Neuron (in vitro differentiated cells): ENCODE measurements around the gene PARP8.
A peak's percentile ranks its signal among the peaks of the same experiment; 100 is the strongest.
"Not testable (repeated sequence)": the region's sequence is repeated elsewhere in the genome, so short reads cannot be mapped to it uniquely, and the experiment has no call there.

Experiments used
- H2AFZ ChIP-seq: one replicate; pipeline ENCODE4 v1.6.1; 2013; ENCODE audit warnings: low read depth, mild to moderate bottlenecking, inconsistent platforms, low read length, moderate library complexity
- H3K27me3 ChIP-seq: one replicate; pipeline ENCODE4 v1.6.1; 2013; ENCODE audit warnings: low read length; ENCODE audit not compliant: insufficient read depth
- H3K36me3 ChIP-seq: one replicate; pipeline ENCODE4 v1.6.1; 2013; ENCODE audit warnings: low read length; ENCODE audit not compliant: insufficient read depth
- H3K4me1 ChIP-seq: one replicate; pipeline ENCODE4 v1.6.1; 2013; ENCODE audit warnings: low read length; ENCODE audit not compliant: insufficient read depth
- H3K4me3 ChIP-seq: 2 replicates; pipeline ENCODE4 v1.5.1; 2013; ENCODE audit warnings: mild to moderate bottlenecking, low read length, moderate library complexity
- H3K9me3 ChIP-seq: one replicate; pipeline ENCODE4 v1.6.1; 2013; ENCODE audit warnings: low read length

PARP8 gene

DNA sequence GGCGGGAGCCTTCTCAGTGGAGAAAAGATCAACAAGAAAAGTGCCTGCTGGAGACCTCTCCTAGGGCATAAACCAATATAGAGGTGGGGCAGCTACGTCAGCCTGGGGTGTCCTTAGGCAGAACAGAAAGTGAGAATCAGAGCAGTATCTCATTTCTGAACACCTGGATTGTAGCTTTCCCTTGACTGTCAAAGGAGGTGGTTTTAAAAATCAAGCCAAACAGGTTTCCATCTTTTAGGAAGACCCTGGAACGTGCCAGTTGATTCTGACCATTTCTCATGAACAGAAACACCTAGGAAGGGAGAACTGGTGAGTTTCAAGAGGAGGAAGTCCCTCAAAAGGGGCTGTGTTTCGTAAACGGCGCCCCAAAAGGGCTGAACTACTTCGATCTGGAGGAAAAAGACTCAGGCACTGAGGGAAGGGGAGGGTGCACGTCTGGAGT lies 655 bp upstream of the PARP8 start:
- not testable (repeated sequence) for H3K36me3 ChIP-seq, H3K4me1 ChIP-seq, H2AFZ ChIP-seq, H3K27me3 ChIP-seq, H3K9me3 ChIP-seq
- peak overlapping the region; percentile 94 for H3K4me3 ChIP-seq

DNA sequence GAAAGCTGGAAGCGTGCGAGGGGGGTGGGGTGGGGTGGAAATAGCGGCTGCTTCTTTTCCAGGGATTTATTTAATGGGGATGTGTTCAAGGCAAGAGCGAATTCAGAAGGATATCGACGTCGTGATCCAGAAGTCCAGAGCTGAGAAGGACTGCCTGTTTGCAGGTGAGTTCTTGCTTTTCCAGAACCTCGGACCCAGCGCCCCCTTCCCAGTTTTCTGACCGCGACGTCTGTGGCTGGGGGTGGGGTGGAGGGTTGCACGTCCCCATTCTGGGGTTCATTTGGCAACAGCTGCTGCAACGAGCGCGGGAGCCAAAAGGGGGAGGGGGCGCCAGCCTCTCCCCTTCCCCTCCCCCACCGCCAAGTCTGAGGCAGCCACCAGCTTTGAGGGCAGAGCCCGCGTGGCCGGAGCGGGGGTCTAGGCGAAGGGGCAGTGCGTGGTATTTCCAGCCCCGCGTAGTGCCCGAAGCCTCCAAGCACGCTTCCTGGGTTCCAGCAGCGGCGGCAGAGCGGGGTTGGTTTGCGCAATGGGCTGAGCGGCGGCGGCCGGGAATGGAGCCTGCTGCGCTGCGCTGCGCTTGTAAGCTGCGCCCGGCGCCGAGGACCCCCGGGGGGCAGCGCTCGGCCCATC lies 701 bp downstream of the PARP8 start:
- Histone ChIP-seq H2AFZ (peak overlapping the region; percentile 81), H3K4me1 (peaks cover 6% of the 10 kb centered on the region), H3K36me3 (no peaks in the 10 kb centered on the region), H3K27me3 (peaks cover 3% of the 10 kb centered on the region), H3K9me3 (no peaks in the 10 kb centered on the region), H3K4me3 (peak overlapping the region; percentile 94)

DNA sequence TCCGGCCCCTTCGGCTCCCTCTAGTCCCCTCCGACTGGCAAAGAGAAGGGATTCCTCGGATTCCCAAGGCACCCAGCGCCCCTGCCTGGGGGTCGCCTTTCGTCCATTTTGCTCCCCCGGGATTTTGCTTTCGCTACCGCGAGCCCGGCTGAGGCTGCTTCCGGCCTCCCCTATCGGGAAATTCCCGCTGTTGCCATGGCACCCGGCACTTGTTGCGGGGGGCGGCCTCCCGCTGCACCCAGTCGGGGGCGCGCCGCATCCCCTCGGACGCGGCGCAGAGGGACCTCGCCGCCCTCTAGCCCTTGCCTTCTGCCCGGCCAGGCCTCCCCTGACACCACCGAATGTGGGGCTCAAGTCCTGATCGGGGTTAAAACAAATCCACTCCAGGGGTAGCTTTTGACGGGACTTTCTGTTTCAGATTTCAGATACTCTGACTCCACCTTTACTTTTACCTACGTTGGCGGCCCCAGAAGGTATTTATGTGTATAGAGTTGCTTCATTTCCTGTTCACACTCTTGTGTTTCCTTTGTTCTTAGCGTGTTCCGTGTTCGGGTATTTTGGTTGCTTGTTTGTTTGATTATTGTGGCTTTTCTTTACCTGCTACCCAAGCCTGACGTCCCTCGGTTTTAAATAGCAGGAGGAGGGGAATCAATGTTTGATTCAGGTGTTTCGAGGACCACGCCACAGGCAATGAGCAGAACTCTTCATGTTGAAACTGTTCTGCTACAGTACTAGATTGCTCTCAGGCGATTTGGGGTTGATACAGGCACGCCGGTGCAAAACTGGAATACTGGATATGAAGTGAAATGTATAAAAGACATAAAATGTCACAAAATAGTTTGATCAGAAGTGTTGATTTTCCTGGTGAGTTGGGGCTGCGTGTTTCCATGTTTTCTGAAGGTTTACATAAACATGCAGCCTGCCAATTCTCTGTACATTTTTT lies 1.5 kb downstream of the PARP8 start:
- H3K4me1 ChIP-seq, result peaks cover 6% of the 10 kb centered on the region
- H3K4me3 ChIP-seq, result peak overlapping the region; percentile 94
- peak overlapping the region; percentile 81 for H2AFZ ChIP-seq
- peaks cover 3% of the 10 kb centered on the region for H3K27me3 ChIP-seq
- H3K36me3 ChIP-seq, result no peaks in the 10 kb centered on the region
- H3K9me3 ChIP-seq, result no peaks in the 10 kb centered on the region

DNA sequence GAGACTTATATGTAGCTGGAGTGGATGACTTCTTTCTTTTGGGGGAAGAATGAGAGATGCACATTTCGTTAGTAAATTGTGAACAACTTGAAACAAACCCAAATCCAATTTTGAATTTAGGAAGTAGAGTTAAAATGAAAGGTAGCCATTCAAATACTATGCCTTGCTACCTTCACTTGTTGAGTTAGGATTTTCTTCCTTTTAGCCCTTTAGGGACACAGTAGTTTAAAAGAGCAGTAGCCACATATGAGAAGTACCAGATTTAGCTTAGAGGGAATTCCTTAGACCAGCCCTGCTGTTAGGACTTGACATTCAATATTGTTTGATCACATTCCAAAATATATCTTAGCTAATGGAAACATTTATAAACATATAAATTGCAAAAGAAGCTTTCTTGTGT lies 2.2 kb downstream of the PARP8 start:
- not testable (repeated sequence) for H3K27me3 ChIP-seq, H3K9me3 ChIP-seq, H3K36me3 ChIP-seq, H3K4me1 ChIP-seq
- H3K4me3 ChIP-seq, result peak overlapping the region; percentile 94
- H2AFZ ChIP-seq, result peak overlapping the region; percentile 81

DNA sequence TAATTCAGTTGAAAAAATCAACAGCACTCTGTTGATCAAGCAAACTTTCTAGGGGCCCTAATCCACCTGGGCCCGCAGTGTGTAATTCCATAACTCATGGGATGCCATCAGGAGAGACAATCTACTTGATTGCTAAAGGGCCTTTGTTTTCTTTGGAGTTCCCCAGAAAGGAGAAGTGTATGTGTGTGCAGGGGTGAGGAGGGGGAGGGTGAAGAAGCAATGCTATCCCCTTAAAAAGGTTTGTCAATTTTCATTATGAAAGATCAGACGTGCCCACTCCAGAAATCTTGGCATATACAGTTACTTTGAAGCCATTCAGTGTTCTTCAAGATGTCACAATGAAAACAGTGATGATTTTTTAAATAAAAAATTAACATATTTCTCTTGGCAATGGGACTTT lies 6.2 kb downstream of the PARP8 start:
- Histone ChIP-seq H3K4me1 (peaks cover 3% of the 10 kb centered on the region), H2AFZ (no peak overlapping the region), H3K36me3 (no peaks in the 10 kb centered on the region), H3K9me3 (no peaks in the 10 kb centered on the region), H3K4me3 (no peak overlapping the region), H3K27me3 (no peaks in the 10 kb centered on the region)

DNA sequence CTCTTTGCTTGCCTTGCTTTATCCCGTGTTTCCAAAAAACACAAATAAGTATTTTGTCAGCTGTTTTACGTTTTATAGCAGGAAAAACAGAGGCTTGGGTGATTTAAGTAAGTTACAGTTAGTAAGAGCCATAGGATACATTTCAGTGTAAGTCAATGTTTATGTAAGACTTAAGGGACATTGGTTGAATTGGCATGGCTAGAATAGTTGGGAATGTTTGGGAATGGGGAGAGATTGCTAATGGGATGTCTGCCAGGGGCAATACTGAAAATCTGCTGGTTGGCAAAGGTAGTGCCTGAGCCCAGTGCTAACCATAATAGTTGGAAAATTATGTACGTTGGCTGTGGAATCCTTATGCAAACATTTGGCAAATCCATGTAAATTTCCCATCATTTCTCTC lies 7.0 kb downstream of the PARP8 start:
- H3K27me3 ChIP-seq, H3K4me3 ChIP-seq, H3K9me3 ChIP-seq, H3K4me1 ChIP-seq, H2AFZ ChIP-seq, H3K36me3 ChIP-seq: not testable (repeated sequence)

DNA sequence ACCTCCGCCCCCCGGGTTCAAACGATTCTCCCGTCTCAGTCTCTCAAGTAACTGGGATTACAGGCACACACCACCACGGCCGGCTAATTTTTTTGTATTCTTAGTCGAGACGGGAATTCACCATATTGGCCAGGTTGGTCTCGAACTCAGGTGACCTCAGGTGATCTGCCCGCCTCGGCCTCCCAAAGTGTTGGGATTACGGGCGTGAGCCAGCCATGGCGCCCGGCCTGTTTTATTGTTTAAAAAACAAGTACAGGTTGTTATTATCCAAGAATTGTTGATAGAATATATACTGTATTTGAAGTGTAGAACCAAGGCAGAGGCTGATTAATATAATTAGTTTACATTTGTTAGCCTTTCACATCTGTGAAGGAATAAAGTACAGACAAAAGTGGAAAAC lies 8.9 kb downstream of the PARP8 start:
- no peaks in the 10 kb centered on the region for H3K9me3 ChIP-seq

DNA sequence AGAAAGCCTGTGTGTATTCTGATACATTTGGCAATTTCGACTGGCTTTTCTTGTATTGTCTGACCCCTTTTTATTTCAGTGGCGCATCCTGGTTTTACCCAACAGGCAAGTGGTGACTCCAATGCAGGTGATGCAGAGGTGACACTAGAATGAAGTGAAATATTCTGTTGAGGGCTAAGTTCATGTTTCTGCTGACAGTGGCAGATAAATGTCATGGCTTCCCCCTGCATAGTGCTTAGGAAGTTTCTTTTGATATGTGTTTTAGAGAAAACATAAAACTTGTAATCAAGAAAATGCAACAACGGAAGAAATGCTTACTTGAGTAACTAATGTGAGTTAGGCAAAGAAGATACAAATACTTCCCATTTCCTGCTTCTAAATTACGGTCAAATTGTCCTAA lies 13.1 kb downstream of the PARP8 start:
- not testable (repeated sequence) for H2AFZ ChIP-seq, H3K27me3 ChIP-seq, H3K4me3 ChIP-seq, H3K4me1 ChIP-seq, H3K36me3 ChIP-seq, H3K9me3 ChIP-seq

More for the DNA sequence above, 8.9 kb downstream of the PARP8 start:
- Histone ChIP-seq H3K4me1 (peaks cover 1% of the 10 kb centered on the region), H3K27me3 (no peaks in the 10 kb centered on the region), H3K36me3 (no peaks in the 10 kb centered on the region), H2AFZ (no peak overlapping the region), H3K4me3 (no peak overlapping the region)

DNA sequence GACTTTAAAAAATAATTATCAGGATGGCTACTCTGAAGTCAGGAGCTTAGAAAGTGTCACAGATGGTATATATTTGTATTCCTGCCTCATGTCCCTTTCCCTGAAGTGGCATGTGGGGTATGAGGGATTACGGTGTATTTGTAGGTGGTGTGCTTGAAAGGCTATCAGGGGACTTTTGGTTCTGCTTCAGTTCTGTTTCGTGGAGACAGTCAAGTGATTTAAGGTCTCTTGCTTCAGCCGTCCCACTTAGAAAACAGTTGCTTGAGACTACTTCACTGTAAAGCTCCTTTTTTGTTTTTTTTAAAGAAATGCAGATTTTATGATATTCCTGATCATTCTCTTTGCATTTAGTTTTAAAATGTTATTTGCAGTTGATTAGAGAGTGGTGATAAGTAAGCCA lies 18.3 kb downstream of the PARP8 start:
- Histone ChIP-seq H3K4me1 (no peaks in the 10 kb centered on the region), H2AFZ (no peak overlapping the region), H3K9me3 (no peaks in the 10 kb centered on the region), H3K27me3 (no peaks in the 10 kb centered on the region), H3K36me3 (no peaks in the 10 kb centered on the region), H3K4me3 (no peak overlapping the region)

DNA sequence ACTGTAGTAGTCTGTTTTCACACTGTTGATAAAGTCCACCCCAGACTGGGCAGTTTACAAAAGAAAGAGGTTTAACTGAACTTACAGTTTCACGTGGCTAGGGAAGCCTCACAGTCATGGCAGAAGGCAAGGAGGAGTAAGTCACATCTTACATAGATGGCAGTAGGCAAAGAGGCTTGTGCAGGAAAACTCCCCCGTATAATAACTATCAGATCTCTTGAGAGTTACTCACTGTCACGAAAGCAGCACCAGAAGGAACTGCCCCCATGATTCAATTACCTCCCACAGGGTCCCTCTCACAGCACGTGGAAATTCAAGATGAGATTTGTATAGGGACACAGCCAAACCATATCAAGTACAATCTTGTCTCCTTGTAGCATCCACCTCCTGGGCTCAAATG lies 21.1 kb downstream of the PARP8 start:
- Histone ChIP-seq H3K27me3 (no peaks in the 10 kb centered on the region), H3K4me3 (no peak overlapping the region), H3K9me3 (no peaks in the 10 kb centered on the region), H2AFZ (no peak overlapping the region), H3K36me3 (no peaks in the 10 kb centered on the region), H3K4me1 (no peaks in the 10 kb centered on the region)

DNA sequence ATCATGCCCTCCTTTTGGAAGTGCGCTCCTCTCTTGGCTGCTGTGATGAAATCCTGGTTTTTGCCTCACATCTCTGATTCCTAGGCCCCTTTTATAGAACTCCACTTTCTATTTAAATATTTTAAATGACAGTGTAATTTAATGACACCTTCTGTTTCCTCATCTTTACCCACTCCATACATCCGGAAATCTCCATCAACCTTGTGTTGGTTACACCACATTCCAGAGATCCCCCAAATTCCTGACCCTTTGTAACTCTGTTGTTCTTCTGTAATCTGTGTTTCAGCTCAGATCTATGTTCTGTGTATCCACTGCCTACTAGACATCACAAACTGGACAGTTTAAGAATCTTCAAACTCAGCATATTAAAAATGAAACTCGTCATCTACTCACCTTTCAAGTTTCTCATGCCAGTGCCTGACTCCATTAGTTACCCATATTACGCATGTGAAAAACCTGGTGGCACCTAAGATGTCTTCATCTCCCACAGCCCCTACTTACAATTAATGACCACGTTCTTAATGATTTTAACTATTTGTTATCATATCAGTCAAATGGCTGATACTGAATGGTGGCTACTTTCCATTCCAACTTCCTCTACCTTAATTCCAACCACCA lies 25.1 kb downstream of the PARP8 start:
- H3K27me3 ChIP-seq, result no peaks in the 10 kb centered on the region

DNA sequence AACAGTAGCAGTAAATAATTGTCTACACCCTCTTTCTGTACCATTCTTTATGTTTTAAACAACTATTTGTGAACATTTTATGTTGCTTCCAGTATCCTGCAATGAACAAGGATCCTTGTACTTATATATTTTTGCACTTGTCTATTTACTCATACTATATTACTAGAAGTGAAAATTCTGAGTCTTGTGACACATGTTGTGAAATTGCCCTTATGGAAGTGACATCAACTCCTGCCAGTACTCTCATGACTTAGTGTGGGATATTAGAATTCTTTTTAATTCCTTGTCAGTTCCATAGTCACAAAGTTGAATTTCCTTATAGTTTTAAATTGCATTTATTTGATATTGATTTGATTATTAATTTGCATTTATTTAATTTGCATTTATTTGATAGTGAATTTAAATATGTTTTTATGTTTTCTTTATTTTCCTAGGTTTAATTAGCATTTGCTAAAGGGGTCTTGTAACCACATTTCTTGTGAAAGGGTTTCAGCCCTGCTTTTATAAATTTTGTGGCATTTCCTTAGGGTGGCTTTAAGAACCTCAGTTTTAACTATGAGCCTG lies 27.7 kb downstream of the PARP8 start:
- Histone ChIP-seq H2AFZ (no peak overlapping the region), H3K4me3 (no peak overlapping the region), H3K9me3 (no peaks in the 10 kb centered on the region), H3K27me3 (no peaks in the 10 kb centered on the region), H3K4me1 (peaks cover 3% of the 10 kb centered on the region), H3K36me3 (no peaks in the 10 kb centered on the region)

More for the DNA sequence above, 25.1 kb downstream of the PARP8 start:
- no peaks in the 10 kb centered on the region for H3K9me3 ChIP-seq
- H3K36me3 ChIP-seq, result no peaks in the 10 kb centered on the region
- H3K4me3 ChIP-seq, result no peak overlapping the region
- H3K4me1 ChIP-seq, result peaks cover 3% of the 10 kb centered on the region
- H2AFZ ChIP-seq, result no peak overlapping the region

DNA sequence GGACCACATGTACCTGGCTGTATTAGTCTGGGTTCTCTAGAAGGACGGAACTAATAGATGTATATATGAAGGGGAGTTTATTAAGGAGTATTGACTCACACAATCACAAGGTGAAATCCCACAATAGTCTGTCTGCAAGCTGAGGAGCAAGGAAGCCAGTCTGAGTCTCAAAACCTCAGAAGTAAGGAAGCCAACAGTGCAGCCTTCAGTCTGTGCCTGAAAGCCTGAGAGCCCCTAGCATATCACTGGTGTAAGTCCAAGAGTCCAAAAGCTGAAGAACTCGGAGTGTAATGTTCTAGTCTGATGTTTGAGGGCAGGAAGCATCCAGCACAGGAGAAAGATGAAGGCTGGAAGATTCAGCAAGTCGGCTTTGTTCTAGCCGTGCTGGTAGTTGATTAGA lies 28.2 kb downstream of the PARP8 start:
- H3K9me3 ChIP-seq, H3K4me1 ChIP-seq, H2AFZ ChIP-seq, H3K36me3 ChIP-seq, H3K27me3 ChIP-seq, H3K4me3 ChIP-seq: not testable (repeated sequence)
